GM21528 (cell line): ENCODE data around the gene KIAA1328.
"Not testable (repeated sequence)": the region's sequence is repeated elsewhere in the genome, so short reads cannot be mapped to it uniquely, and the experiment has no call there.

Experiments used
- ATAC-seq: cut with Tn5 transposase; IDR thresholded peaks from one replicate; pipeline ENCODE4 v1.9.1; 2021; ENCODE audit warnings: mild to moderate bottlenecking, moderate library complexity; ENCODE audit not compliant: unreplicated experiment, low FRiP score

Gene KIAA1328

DNA sequence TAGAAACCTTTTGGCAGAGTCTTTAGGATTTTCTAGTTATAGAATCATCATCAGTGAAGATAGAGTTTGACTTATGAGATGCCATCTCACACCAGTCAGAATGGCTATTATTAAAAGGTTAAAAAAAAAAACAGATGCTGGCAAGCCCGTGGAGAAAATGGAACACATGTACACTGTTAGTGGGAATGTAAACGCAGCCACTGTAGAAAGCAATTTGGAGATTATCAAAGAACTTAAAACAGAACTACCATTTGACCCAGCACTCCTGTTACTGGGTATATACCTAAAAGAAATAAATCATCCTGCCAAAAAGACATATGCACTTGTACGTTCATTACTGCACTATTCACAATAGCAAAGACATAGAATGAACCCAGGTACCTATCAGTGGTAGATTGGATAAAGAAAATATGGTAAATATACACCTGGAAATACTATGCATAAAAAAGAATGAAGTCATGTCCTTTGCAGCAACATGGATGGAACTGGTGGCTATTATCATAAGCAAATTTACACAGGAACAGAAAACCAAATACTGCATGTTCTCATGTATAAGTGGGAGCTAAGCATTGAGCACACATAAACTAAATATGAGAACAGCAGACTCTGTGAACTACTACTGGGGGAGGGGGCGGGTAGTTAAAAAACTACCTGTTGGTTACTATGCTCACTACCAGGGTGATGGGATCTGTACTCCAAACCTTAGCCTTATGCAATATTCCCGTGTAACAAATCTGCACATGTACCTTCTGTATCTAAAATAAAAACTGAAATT lies 279.0 kb downstream of the KIAA1328 start:
- no peak for ATAC-seq

DNA sequence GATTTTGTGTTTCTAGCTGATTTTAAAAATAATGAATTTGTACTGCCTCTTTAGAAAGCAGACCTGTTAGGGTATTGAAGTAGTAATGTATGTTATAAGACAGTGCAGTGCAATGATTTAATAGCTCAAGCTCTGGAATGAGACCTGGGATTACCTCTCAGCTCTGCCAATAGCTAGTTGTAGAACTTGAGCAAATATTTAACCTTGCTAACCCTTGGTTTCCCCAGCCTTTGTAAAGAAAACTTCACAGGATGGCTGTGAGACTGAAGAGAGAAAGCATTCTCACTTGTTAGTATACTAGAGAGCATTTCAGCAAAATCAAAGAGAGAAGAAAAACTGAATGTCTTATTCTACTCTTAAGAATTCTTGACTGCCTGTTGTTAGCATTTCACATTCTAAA lies 293.9 kb downstream of the KIAA1328 start:
- no peak for ATAC-seq

DNA sequence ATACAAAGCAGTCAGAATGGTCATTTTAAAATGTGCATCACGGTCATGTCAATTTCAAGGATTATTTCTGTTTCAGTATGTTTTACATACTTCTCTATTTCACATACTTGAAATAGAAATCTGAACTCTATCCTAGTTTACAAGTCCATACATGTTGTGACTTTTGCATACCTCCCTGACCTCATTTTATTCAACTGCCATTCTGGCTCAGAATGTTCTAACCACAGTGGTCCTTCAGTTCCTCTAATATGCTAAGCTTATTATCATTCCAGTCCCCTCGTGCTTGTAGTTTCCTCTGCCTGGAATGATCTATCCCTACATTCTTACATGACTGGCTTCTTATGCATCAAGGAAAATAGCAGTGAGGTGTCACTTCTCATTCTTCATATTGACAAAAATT lies 295.6 kb downstream of the KIAA1328 start:
- ATAC-seq: no peak

DNA sequence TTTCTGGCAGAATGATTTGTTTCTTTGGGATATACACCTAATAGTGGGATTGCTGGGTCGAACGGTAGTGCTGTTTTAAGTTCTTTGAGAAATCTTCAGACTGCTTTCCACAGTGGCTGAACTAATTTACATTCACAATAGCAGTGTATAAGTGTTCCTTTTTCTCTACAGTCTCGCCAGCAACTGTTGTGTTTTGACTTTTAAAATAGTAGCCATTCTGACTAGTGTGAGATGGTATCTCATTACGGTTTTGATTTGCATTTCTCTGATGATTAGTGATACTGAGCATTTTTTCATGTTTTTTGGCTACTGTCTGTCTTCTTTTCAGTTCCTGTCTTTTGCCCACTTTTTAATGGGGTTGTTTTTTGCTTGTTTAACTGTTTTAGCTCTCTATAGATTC lies 306.2 kb downstream of the KIAA1328 start:
- ATAC-seq: no peak

DNA sequence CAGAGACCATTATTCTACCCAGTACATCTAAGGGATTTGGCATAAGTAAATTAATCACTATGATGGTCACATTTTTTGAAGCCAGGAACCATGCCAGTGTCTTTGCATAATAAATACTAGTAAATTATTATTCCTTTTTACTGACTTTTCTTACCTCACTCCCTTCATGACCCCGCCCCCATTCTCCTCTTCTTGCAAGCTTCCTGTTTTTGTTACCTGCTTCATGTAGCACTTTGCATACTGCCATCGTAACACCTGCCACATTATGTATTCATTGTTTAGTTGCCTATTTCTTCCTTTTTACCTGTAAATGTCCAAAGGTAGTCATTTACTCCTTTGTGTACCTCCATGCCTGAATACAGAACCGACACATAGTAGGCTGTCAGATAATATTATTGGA lies 309.5 kb downstream of the KIAA1328 start:
- ATAC-seq: no peak

DNA sequence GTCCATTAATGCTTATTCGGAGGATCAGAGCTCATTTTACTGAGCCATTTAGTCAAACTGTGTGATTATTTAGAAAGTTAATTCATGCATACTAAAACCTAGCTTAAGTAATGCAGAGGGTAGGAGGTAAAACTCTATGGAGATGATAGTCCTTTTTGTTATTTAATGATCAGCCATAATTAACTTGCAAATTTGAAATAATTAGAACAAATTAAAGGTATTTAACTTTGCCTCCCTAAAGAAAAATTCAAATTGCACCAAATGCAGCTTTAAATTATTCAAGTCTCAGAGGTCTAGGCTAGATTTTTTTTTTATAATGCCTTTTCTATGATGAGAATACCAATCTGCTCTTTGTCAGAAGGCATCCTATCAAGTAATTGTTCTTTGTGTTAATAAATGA lies 310.9 kb downstream of the KIAA1328 start:
- no peak for ATAC-seq

DNA sequence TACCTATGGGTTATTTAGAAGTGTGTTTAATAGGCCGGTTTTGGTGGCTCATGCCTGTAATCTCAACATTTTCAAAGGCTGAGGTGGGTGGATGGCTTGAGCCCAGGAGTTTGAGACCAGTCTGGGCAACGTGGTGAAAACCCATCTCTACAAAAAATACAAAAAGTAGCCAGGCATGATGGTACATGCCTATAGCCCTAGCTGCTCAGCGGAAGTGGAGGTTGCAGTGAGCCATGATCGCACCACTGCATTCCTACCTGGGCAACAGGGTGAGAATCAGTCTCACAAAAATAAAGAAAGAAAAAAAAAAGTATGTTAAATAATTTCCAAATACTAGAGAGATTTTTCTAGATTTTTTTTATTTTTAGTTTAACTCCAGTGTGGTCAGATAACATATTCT lies 316.0 kb downstream of the KIAA1328 start:
- no peak for ATAC-seq

DNA sequence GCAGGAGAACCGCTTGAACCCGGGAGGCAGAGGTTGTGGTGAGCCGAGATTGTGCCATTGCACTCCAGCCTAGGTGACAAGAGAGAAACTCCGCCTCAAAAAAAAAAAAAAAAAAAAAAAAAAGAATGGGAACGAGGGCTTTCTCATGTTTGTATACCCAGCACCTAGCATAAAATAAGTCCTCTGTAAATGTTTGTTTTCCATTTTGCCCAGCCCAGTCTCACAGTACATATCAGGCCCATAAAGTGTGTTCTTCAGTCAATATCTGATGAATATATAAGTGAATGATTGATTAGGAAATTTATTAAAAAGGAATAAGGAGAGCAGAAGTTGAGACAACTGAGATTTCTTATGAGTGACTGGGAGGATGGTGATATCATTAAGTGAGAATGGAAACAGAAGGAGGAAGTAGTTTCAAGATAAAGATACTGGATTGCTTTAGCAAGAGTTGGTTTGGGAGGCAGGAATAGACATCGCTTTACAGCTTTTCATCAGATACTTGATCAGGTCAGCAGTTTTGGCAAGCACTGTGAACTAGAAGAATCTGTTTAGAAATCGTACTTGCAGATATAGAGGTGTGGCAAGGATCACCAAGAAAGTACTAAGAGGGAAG lies 327.5 kb downstream of the KIAA1328 start:
- no peak for ATAC-seq

DNA sequence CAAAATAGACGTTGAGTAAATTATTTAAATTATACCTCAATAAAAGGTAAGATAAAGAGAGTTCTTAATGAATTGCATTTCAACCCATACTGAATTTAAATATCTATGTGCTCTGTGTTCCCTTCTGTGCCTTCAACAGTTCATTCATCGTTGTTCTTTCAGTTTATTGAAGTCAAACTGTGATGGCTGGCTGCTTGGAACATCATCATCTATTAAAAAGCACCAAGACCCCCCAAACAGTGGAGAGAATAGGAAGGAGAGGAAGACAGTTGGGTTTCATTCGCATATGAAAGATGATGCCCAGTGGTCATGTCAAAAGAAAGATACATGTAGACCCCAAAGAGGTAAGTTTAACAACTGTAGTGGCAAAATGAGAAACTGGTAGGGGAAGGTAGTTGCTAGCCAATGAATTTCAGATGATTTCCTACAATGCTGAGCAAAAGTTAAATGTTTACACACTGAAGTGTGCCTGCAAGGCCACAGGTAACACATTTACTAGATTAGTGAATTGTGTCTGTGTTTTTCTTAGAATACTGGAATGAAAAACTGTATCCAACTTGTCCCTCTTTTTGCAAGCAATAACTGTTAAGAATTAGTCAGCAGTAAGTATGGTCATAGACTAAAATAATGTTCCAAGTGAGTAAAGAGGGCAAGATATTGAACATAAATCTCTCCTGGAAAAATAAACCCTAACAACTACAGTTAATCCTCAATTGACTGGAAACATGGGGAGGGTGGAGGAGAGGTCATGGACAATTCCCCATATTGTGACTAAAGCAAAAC lies 331.3 kb downstream of the KIAA1328 start:
- ATAC-seq: no peak

DNA sequence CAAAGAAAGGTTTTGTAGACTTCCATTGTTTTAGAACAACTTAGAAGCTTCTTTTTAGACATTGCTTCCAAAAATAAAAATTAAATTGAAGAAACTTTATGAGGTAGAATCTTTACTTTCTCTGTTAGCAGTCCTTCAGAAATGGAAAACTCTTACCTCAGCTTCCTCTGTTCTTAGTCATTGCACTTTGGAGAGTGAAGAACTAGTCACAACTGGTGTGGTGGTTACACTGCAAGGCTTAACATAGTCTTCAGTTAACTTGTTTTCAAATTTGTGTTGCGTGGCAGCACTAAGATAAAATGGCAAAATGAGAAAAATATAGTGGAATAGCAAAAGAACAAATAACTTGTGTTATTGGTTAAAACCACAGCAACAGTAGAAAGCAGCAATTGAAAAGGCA lies 332.6 kb downstream of the KIAA1328 start:
- ATAC-seq: no peak

DNA sequence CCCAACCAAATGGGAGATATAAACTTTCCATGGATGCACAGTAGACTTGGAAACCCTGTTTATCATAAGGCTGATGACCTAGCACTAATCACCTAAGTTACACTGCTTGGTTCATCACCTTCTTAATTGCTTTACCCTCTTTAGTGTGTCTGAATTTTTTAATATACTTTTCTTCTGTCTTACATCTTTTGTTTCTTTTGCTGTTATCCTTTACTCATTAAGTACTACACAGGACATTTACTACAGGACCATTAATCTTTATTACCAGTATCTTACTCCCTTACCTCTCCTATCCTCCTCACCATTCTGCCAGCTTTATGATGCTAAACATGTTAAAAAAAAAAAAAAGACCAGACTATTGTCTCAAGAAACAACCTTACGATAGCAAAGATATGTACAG lies 333.6 kb downstream of the KIAA1328 start:
- no peak for ATAC-seq

DNA sequence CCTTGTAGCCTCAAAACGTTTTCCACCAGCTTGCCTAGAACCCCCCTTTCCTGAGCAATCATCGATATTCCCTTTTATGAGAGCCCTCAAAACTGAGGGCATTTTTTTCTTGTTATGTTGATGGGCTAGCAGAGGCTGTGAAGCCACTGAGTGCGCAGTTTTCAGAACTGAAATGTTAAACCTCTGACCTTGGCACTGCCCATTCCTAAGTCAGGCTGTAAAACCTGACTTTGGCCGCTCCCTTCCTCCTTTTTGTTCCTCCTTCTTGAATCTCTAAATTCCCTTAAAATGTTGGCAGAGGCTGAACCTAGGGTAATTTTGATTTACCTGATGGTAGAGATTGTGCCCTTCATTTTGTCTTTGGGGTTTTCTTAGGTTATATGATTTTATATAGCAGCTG lies 334.2 kb downstream of the KIAA1328 start:
- no peak for ATAC-seq

DNA sequence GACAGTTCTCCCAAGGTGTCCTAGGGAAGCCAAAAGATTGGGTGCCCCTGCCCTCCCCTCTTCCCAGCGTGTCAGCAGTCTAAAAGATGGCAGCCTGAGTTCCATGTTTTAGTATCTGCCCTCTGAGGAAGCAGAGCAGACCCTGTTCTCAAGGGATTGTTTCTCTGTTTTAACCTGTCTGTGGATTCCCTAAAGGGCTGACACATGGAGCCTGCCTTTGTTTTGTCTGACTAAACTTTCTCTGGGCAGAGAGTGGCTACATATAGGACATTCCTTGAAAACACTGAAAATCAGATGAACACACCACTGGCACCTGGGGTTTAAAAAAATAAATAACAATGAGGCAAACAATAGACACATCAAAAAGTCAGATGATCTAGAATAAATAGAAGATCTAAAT lies 337.6 kb downstream of the KIAA1328 start:
- ATAC-seq: no peak

DNA sequence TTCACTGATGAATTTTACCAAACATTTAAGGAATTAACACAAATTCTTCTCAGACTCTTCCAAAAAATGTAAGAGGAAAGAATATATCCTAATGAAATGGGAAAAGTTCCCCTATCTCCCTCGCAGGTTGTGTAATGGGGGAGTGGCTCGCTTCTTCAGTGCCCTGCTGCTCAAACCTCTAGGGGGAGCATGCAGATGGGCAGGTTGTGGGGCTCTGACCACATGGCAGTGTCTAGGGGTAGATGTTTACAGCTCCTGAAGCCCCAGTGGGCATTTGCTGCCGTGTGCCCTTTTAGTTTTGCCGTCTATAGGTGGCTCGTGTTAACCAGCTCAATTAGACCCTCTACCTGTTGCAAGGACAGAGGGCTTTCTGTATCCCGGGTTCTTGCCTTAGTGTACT lies 338.0 kb downstream of the KIAA1328 start:
- not testable (repeated sequence) for ATAC-seq

DNA sequence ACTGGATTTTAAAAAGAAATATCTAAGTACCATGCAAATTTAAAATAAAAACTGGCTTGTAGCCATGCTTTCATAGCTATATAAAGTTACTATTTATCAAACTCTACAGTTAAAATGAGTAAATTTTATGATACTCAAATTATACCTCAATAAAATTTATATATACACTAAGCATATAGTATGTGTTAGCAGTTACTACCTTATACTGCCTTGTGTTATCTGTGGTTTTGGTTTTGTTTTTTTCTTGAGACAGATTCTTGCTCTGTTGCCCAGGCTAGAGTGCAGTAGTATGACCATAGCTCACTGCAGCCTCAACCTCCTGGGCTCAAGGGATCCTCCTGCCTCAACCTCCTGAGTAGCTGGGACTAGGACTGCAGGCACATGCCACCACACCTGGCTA lies 342.1 kb downstream of the KIAA1328 start:
- ATAC-seq: no peak

DNA sequence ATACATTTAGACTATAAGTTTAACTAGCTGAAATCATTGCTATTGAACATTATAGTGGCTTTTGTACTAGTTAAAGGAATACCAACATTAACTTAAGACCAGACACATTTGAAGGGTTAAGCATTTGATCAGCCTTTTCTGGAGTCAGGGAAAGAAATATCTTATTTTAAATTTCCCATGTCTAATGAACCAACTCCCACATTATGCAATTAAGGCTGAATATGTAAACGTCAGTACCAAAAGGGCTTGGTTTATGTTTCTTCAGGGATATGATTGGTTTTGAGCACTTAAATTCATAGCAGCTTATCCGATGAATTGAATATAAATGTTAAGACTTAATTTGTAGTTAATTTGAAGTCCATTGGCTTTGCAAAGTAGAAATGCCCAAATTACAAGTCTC lies 344.5 kb downstream of the KIAA1328 start:
- no peak for ATAC-seq

DNA sequence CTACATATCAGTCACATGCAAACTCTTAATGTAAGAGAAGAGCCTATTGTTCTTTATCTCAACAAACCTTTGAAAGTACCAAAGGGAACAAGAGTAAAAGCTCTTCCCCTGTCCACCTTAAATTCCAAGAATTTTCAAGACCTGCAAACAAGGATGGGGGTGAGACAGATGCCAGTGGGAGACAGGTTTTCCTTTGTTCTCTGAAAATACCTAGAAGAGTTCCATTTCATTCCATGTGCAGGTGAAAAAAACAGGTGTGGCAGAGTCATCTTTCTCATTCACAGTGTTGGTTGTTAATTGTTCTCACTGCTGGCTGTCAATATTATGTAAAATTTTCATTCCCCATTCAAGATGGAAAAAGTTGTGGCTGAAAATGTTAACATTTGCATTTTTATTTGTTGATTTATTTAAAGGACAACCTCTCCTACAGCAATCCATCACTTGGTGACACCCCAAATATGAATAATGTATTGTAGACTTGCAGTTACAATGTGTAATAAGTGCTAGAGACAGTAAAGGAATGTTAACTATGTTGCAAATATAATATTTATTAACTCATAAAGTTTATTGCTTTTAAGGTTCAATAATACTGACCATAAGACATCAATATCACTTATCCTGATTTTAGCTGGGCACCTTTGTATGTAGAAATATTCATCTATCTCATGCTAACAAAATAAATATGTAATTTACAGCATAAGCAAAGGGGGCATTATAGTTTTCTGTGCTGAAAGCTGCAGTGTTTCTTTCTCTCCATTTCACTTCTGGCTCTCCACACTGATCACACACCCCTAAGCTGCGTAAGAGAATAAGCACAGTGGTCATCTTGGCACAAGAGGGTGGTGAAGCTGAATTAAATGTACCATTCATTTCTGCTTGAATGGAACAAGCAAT lies 347.0 kb downstream of the KIAA1328 start:
- ATAC-seq: no peak

DNA sequence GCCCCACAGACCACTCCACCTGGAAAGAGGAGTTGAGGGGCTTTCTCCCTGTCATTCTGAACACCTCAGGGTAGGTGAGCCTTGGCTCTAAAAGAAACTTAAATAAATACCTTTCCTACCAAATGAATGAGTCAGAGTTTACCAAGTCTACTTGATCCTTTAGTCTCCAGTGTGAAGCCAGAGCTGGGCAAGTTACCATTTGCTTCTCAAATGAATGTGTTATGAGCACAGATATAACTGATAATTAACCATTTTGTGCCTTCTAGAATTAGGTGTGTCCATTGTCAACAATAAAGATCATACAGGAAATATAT lies 347.7 kb downstream of the KIAA1328 start:
- no peak for ATAC-seq

DNA sequence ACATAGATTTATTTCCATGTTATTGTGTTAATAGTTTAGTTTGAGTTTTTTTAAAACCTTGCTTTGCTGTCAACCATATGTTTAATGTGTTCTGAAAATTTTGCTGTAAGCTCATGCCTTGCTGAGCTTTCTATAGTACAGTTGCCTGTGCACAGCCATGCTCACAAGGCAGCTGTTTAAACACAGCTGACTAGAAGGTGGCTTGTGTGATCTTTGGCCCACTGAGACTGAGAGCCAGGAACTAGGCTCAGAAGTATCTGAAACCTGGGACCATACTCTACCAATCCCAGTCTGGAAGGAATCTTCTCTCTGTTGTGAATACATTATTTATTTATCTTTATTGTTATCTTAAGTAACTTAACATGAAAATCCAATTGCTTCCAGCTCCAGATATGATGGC lies 350.5 kb downstream of the KIAA1328 start:
- no peak for ATAC-seq

DNA sequence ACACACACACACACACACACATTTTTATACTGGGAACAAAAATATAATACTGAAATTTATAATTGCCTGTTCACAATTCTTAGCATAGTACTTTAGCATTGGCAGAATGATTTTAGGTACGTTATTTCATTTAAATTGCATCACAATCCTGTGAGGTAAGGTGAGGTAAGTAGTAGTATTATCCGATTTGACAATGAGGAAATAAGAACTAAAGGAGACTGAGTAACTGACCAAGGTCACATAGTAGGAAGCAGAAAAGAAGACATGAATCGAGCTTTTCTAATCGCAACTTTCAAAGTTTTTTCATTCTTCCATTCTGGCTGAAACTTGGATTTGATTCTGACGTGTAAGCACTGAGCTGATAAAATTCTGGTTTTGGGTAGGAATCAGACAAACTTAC lies 351.2 kb downstream of the KIAA1328 start:
- ATAC-seq: no peak
